Stimulated activated CD4-positive, alpha-beta T cell treated with anti-CD3 and anti-CD28 coated beads, TNF-alpha, amount 100 ng/mL, for 48 hours (primary cell): ENCODE results near the gene RCVRN.
"Not testable (repeated sequence)": the region's sequence is repeated elsewhere in the genome, so short reads cannot be mapped to it uniquely, and the experiment has no call there.

ENCODE experiments used
- DNase-seq, 3 donors: peaks; one replicate each; pipeline ENCODE4 v3.0.0-alpha.2; 2020; ENCODE audit warnings: low read depth in 3 of 3

The RCVRN gene

GRCh38 chr17:9922012-9922848 lies 17.2 kb upstream of the RCVRN start:
- no peak for DNase-seq

GRCh38 chr17:9921216-9921615 lies 16.1 kb upstream of the RCVRN start:
- DNase-seq: not testable (repeated sequence)

GRCh38 chr17:9918804-9919352 lies 13.8 kb upstream of the RCVRN start:
- no peak for DNase-seq

- DNase-seq: no peak
Observed at GRCh38 chr17:9918352-9918751, 13.3 kb upstream of the RCVRN start.

- no peak for DNase-seq
Observed at GRCh38 chr17:9917801-9918200, 12.7 kb upstream of the RCVRN start.

GRCh38 chr17:9917131-9917530 lies 12.1 kb upstream of the RCVRN start:
- DNase-seq: no peak

- no peak for DNase-seq
Observed at GRCh38 chr17:9916108-9916507, 11.0 kb upstream of the RCVRN start.

GRCh38 chr17:9913476-9913875 lies 8.4 kb upstream of the RCVRN start:
- no peak for DNase-seq

GRCh38 chr17:9912121-9913099 lies 7.3 kb upstream of the RCVRN start:
- DNase-seq: no peak

- no peak for DNase-seq
Observed at GRCh38 chr17:9911089-9911488, 6.0 kb upstream of the RCVRN start.

GRCh38 chr17:9908649-9909042 lies 3.6 kb upstream of the RCVRN start:
- no peak for DNase-seq

- DNase-seq: no peak
Observed at GRCh38 chr17:9907883-9908648, 3.0 kb upstream of the RCVRN start.

GRCh38 chr17:9907131-9907530 lies 2.1 kb upstream of the RCVRN start:
- no peak for DNase-seq

GRCh38 chr17:9906616-9907015 lies 1.5 kb upstream of the RCVRN start:
- no peak for DNase-seq

GRCh38 chr17:9905902-9906301 lies 831 bp upstream of the RCVRN start:
- no peak for DNase-seq

- no peak for DNase-seq
Observed at GRCh38 chr17:9904277-9905077, 594 bp downstream of the RCVRN start.

GRCh38 chr17:9902120-9902519 lies 3.0 kb downstream of the RCVRN start:
- no peak for DNase-seq

- DNase-seq: no peak
Observed at GRCh38 chr17:9900784-9901183, 4.3 kb downstream of the RCVRN start.

GRCh38 chr17:9900044-9900594 lies 5.0 kb downstream of the RCVRN start:
- DNase-seq: no peak

GRCh38 chr17:9899280-9900043 lies 5.6 kb downstream of the RCVRN start:
- DNase-seq: no peak
